Measurements from ENCODE around the gene ARHGAP23. TPM values are rescaled to one million over a fixed set of nuclear protein-coding genes. Genes with fewer than 3 reads are reported as not detected.

Gene ARHGAP23
- polyA plus RNA-seq, 1 donor from 2014 or later = 1.6 TPM

- no peak overlapping the region for H2AFZ ChIP-seq (ENCODE audit: low read depth, low read length)
- H3K9me3 ChIP-seq (ENCODE audit: low read length) = no peaks in the 10 kb centered on the region
- TF ChIP-seq POLR2AphosphoS5 (IDR thresholded peaks at IDR 0.05) = no peak
- no peak for TF ChIP-seq TAF1 (IDR thresholded peaks at IDR 0.05; ENCODE audit: low read depth)
- TF ChIP-seq REST (IDR thresholded peaks at IDR 0.05; ENCODE audit: borderline replicate concordance) = no peak
- no peak for TF ChIP-seq SMC3 (conservative IDR thresholded peaks at IDR 0.05; ENCODE audit: poor library complexity)
- TF ChIP-seq EP300 (conservative IDR thresholded peaks at IDR 0.05; ENCODE audit: poor library complexity, severe bottlenecking) = no peak
- no peak for TF ChIP-seq RAD21 (conservative IDR thresholded peaks at IDR 0.05)
- no peak for TF ChIP-seq CTCF (IDR thresholded peaks at IDR 0.05; ENCODE audit: poor library complexity, severe bottlenecking)
- no peak for TF ChIP-seq EZH2 (IDR thresholded peaks at IDR 0.05; ENCODE audit: borderline replicate concordance, insufficient read depth, low read length, poor library complexity, severe bottlenecking)
- TF ChIP-seq MXI1 (conservative IDR thresholded peaks at IDR 0.05; ENCODE audit: poor library complexity, severe bottlenecking) = no peak
- H3K27me3 ChIP-seq (ENCODE audit: insufficient read depth, low read depth, low read length) = no peaks in the 10 kb centered on the region
- no peaks in the 10 kb centered on the region for H3K79me2 ChIP-seq (replicated peaks; ENCODE audit: insufficient read depth, low read length)
- H3K36me3 ChIP-seq (ENCODE audit: insufficient read depth, low read length) = no peaks in the 10 kb centered on the region
- no peak overlapping the region for H3K9ac ChIP-seq (ENCODE audit: low read length)
- H3K9me2 ChIP-seq (ENCODE audit: insufficient read depth, low read length) = no peaks in the 10 kb centered on the region
- H3F3A ChIP-seq (ENCODE audit: insufficient read depth, low read length, poor library complexity, severe bottlenecking) = no peaks in the 10 kb centered on the region
- H3K27ac ChIP-seq (ENCODE audit: low read length) = no peak overlapping the region
- no peaks in the 10 kb centered on the region for H4K20me1 ChIP-seq (ENCODE audit: insufficient read depth)
- H3K4me2 ChIP-seq (ENCODE audit: low read length) = no peak overlapping the region
- no peak overlapping the region for H3K4me3 ChIP-seq (ENCODE audit: low read length)
These were observed 116.0 kb downstream of the ARHGAP23 start for GRCh38 chr17:38544175-38544838.

GRCh38 chr17:38544839-38545209, 116.6 kb downstream of the ARHGAP23 start:
- H3K27ac ChIP-seq (ENCODE audit: low read length) = no peak overlapping the region
- no peaks in the 10 kb centered on the region for H3K27me3 ChIP-seq (ENCODE audit: insufficient read depth, low read depth, low read length)
- no peaks in the 10 kb centered on the region for H3F3A ChIP-seq (ENCODE audit: insufficient read depth, low read length, poor library complexity, severe bottlenecking)
- H4K20me1 ChIP-seq (ENCODE audit: insufficient read depth) = no peaks in the 10 kb centered on the region
- H3K9me3 ChIP-seq (ENCODE audit: low read length) = no peaks in the 10 kb centered on the region
- no peak overlapping the region for H3K4me3 ChIP-seq (ENCODE audit: low read length)
- no peak overlapping the region for H3K4me2 ChIP-seq (ENCODE audit: low read length)
- H3K9ac ChIP-seq (ENCODE audit: low read length) = no peak overlapping the region
- H3K9me2 ChIP-seq (ENCODE audit: insufficient read depth, low read length) = no peaks in the 10 kb centered on the region
- no peak overlapping the region for H2AFZ ChIP-seq (ENCODE audit: low read depth, low read length)
- TF ChIP-seq REST (IDR thresholded peaks at IDR 0.05; ENCODE audit: borderline replicate concordance) (no peak), RAD21 (conservative IDR thresholded peaks at IDR 0.05) (no peak), SMC3 (conservative IDR thresholded peaks at IDR 0.05; ENCODE audit: poor library complexity) (no peak), TAF1 (IDR thresholded peaks at IDR 0.05; ENCODE audit: low read depth) (no peak), EZH2 (IDR thresholded peaks at IDR 0.05; ENCODE audit: borderline replicate concordance, insufficient read depth, low read length, poor library complexity, severe bottlenecking) (no peak), MXI1 (conservative IDR thresholded peaks at IDR 0.05; ENCODE audit: poor library complexity, severe bottlenecking) (no peak), POLR2AphosphoS5 (IDR thresholded peaks at IDR 0.05) (no peak), CTCF (IDR thresholded peaks at IDR 0.05; ENCODE audit: poor library complexity, severe bottlenecking) (no peak), EP300 (conservative IDR thresholded peaks at IDR 0.05; ENCODE audit: poor library complexity, severe bottlenecking) (no peak)
- no peaks in the 10 kb centered on the region for H3K79me2 ChIP-seq (replicated peaks; ENCODE audit: insufficient read depth, low read length)
- H3K36me3 ChIP-seq (ENCODE audit: insufficient read depth, low read length) = no peaks in the 10 kb centered on the region

Measured in neural cell (in vitro differentiated cells).